HG03196 (cell line): ENCODE results near the gene ABHD17A.

Source experiments
- ATAC-seq: cut with Tn5 transposase; IDR thresholded peaks from one replicate; pipeline ENCODE4 v1.9.1; 2021; ENCODE audit not compliant: unreplicated experiment

The ABHD17A gene

DNA sequence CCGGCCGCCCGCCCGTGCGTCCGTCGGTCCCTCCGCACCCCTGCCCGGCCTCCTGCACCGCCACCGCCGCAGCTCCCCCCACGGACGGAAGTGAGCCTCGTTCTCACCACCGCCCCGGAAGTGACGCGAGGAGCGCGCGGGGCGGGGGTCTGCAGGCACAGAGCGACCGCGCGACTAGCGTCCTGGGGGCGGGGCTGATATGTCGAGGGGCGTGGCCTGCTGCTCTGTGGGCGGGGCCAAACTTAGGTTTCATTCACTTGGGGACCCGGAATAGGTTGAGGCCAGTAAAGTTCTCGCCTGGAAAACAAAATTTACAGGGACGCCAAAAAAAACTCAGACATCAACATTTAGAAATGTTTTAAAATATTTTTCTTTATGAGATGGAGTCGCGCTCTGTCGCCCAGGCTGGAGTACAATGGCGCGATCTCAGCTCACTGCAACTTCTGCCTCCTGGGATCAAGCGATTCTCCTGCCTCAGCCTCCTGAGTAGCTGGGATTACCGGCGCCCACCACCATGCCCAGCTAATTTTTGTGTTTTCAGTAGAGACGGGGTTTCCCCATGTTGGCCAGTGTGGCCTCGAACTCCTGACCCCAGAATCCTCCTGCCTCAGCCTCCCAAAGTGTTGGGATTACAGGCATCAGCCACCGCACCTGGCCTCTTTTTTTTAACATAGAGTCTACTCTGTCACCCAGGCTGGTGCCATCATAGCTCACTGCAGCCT is at the start of gene ABHD17A:
ABHD17A (minus strand) TSS at position 99 of the 722 bp plus-strand sequence. CDS start 3,930 bp downstream, outside the sequence.
- ATAC-seq, result peak; percentile 73

DNA sequence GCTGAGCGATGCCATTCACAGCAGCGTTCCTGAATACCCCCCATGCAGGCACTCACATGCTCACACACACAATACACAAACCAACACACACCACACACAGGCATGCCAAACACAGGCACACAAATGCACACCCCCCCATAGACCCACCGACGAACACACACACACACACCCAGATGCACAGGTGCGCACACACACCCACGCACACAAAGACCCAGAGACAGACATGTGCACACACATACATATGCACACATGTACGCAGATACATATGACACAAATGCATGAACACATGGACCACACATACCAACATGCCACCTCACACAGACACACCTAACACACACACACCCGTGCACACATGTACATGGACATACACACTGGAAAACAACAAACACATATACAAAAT is 48.6 kb upstream of the ABHD17A start:
- no peak for ATAC-seq

DNA sequence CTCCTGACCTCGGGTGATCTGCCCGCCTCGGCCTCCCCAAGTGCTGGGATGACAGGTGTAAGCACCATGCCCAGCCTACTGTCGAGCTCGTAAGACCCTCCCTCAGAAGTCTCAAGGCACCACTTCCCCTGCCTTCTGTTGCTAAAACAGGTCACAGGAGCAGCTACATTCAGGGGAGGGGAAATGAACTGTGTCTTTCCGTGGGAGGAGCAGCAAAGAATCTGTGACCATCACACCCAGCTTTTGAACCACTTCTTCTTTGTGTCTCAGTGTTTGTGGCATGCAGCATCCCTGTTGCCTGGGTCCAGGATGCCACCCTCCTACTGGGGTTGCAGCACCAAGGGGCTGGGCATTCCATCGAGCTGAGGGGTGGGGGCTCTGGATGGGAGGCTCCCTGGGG is 47.9 kb upstream of the ABHD17A start:
- ATAC-seq, result no peak

DNA sequence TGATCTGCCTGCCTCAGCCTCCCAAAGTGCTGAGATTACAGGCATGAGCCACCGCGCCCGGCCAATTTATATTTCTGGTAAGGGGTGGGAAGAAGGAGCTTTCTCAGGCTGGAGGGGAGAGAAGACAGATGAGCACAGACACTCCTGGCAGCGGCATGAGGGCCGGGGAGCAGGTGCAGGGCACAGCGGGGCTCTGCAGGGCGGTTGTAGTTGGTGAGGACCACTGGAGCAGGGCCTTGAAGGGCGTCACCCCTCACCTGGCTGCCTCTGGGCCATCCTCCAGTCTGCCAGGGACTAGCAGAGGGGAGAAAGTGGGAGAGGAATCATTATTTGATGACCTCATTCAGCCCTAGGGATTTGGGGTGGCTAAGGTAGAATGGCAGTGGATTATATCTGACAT is 47.1 kb upstream of the ABHD17A start:
- no peak for ATAC-seq

DNA sequence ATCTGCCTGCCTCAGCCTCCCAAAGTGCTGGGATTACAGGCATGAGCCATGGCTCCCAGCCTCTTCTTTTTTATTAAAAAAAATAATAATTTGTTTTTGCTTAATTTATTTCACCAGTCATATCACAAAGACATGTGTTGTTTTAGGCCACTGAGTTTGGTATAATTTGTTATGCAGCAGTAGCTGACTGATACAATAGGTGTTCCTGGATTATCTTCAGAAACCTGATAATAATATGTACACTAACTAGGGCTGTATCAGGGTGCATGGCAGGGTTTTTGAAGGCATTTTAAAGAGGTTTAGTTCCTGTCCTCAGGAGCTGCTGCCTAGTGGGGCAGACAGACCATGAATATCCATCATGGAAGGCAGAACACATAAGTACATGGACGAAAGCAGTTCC is 46.1 kb upstream of the ABHD17A start:
- ATAC-seq, result no peak

DNA sequence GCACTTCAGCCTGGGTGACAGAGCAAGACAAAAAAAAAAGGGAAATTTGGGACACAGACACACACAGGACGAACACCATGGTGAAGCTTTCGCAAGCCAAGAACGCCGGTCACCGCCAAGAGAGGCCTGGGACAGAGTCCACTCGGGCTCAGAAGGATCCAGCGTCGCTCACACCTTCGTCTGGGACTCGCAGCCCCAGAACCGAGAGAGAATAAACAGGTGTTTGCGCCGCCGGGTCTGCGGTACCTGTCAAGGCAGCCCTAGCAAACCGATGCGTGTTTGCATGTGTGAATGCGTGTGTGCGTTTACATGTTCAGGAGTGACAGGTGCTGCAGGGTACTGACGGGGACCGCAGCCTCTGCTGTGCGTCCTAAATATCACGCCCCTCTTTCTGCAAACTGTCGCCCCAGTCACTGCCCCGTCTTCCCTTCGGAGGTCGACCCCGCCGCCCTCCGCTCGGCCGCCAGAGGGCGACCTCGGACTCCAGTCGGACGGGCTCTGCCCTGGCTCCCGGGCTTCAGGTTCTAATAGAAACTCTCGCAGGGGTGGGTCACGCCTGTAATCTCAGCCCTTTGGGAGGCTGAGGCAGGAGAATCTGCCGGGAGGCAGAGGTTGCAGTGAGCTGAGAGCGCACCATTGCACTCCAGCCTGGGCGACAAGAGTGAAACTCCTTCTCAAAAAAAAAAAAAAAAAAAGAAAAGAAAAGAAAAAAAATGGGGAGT is 43.9 kb upstream of the ABHD17A start:
- ATAC-seq, result peak; percentile 56

DNA sequence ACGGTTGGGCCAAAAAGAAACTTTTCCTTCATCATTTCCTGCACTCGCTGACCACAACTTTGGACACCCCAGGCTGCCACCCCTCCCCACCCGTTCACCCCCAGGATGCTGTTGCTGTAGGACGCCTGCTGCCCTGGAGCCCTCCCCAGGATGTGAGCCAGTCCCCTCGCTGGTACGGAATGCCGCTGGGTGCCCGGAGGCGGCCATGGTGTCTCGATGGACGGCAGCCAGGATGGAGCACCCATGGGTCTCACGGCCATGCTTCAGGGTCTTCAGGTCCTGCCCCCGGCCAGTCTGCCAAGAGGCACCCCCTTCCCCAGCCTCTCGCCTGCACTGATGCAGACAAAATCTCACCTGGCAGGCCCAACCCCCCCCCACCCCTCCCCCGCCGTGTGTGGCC is 40.2 kb upstream of the ABHD17A start:
- no peak for ATAC-seq

DNA sequence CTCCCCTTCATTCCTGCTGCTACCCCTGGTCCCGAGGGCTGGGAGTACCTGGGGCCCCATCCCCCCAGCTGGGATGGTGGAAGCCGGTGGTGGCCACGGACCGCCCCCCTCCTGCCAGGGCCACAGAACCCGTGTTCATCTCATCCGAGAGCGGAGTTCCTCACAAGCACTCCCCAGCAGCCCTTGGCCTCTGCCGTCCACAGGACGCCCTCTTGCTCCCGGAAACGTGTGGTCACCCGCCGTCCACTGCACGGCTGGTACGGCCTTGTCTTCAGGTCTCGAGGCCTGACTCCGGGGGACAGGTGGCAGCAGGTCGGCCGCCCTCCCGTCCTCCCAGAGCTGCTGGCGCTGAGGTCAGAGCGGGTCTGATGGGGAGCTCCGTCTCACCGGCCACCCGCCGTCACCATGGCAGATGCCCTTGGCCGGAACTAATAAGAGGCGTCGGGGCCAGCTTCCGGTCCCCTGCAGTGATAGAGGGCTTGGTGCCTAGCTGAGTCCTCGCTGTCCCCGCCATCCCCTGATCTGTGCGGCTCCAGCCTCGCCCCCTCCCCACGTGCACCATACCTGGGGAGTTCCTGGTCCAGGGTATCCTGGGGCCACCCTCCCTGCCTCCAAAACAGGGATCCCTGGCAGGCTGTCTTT is 39.1 kb upstream of the ABHD17A start:
- ATAC-seq, result no peak

DNA sequence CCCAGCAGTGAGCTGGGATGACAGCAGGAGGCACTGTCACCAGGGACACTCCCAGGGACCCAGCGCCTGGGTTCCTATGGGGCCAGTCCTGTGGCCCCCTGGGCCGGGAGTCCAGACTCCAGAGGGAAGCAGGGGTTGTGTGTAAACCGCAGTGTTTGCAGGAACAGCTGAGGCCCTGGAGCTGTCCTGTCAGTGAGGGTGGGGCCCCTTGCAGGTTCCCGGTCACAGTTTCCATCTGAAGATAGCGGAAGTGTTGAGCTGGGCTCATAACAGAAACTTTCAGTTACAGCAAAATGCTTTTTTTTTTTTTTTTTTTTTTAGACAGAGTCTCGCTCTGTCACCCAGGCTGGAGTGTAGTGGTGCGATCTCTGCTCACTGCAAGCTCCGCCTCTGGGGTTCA is 38.0 kb upstream of the ABHD17A start:
- ATAC-seq, result no peak

DNA sequence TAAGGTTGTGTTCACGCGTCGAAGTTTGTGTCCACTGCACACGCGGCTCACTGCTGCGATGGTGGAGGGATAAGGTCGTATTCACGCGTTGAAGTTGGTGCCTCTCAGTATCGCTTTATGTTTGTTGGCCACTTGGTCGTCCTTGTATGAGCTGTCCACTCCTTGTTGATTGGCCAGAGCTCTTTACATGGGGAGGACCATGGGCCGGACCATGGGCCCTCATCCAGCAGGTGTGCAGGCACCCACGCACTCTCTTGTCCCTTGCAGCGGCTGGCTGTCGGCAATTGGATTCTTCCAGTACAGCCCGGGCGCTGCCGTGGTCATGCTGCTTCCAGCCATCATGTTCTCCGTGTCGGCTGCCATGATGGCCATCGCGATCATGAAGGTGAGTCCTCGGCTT is 37.5 kb upstream of the ABHD17A start:
- no peak for ATAC-seq

DNA sequence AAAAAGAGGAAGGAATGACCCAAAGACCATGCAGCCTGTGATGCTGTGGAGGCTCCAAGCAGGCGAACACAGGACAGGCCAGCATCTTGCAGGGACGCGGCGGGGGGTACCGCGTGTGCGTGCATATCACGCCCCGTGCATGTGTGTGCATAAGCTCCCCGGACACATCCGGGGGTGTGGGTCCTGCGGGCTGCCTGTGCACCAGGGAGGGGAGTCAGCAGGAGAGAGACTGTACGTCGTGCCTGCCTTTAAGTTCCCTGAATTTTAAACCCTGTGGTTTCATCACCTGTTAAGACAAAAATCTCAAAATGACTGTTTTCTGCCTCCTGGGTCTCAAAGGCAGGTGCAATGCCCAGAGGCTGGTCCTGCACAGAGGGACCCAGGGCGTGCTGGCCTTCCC is 36.5 kb upstream of the ABHD17A start:
- ATAC-seq, result no peak

DNA sequence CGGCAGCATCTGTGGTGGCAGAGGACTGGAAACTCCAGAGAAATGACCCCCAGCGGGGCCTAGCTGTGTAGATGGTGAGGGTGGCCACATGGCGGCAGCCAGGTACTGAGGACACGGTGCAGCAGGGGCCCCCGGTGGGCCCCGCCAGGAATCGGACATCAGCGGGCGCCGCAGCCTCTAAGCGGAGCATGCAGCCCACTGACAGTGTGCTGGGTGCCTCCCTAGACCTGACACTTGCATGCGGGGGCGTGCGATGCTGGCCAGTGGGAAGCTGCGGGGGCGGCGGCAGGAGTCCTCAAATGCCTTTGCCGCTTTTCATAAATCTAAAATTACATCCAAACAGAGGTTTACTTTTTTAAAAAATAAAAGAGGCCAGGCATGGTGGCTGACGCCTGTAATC is 36.0 kb upstream of the ABHD17A start:
- ATAC-seq, result no peak

DNA sequence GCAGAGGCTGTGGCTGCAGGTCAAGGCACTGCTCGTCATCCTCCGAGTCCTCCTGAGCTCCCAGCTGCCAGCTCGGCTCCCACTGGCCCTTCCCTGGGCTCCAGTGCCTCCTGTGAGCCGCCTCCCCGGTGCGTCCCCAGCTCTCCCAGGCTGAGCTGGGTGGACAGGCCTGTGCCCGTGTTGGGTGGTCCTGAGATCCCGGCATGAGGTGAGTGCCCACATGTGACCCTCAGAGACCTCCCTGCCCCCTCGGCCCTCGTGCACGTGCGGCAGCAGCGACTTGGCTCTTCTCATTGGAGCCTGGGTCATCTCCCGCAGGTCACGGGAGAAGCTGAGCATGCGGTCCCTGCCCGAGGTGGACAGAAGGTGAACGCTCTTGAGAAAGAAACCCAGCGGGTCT is 35.3 kb upstream of the ABHD17A start:
- ATAC-seq, result no peak

DNA sequence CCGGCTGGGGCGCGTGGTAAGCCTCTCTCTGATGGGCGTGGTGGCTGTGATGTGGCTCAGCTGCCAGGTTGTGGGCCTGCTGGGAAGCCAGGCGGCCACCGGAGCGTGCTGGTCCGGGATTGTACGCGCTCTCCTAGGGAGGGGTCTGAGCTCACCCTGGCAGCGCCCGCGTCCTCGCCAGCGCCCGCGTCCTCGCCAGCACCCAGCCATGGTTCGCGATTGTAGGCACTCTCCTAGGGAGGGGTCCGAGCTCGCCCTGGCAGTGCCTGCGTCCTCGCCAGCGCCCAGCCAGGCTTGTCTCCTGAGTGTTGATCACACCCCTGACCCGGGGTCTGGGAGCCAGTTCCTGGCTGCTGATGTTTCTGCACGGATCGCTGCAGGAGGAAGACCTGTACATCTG is 33.7 kb upstream of the ABHD17A start:
- no peak for ATAC-seq

DNA sequence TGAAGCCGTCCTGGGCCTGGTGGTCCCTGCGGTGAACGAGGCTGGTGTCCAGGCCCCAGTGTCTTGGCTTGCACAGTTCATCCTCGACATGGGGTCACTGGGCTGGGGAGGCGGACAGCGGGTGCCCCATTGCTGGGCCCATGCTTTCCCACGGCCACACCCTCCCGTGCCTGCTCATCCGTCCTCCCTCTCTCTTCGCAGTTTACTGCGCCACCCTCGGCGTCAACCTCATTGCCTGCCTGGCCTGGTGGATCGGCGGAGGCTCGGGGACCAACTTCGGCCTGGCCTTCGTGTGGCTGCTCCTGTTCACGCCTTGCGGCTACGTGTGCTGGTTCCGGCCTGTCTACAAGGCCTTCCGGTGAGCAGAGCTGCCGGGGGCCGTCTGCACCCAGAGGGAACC is 32.6 kb upstream of the ABHD17A start:
- ATAC-seq, result no peak

DNA sequence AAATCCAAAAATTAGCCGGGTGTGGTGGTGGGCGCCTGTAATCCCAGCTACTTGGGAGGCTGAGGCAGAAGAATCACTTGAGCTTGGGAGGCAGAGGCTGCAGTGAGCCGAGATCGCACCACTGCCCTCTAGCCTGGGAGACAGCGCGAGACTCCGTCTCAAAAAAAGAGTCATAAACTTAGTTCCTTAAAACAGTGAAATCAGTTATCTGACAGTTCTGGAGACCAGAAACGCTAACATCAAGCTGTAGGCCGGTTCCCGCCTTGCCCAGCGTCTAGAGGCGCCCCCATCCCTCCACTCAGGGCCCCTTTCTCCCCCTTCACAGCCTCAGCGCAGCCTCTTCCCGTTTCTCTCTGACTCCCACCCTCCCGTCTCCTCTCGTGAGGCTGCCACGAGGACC is 31.9 kb upstream of the ABHD17A start:
- ATAC-seq, result no peak

DNA sequence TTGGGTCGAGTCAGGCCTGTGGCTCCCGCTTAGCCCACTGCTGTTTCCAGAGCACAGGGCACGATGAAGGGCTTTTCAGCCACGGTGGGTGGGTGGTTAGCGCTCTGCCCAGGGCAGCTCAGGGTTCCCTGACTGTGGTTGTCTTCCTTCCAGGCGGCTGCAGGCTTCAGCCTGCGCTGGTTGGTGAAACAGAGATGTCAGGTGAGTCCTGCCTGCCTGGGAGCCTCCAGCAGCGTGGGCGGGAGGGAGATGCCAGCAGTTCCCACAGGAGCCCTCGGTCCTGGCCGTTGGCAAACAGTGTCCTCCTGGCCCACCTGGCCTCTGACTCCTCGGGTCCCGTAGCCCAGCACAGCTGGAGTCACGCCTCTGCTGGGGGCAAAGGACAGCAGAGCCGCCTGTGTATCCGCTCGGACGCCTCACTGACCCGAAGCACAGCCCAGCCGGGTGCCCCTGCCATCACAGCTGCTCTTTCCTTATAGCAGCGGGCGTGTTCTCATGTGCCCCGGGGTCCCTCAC is 29.6 kb upstream of the ABHD17A start:
- no peak for ATAC-seq

DNA sequence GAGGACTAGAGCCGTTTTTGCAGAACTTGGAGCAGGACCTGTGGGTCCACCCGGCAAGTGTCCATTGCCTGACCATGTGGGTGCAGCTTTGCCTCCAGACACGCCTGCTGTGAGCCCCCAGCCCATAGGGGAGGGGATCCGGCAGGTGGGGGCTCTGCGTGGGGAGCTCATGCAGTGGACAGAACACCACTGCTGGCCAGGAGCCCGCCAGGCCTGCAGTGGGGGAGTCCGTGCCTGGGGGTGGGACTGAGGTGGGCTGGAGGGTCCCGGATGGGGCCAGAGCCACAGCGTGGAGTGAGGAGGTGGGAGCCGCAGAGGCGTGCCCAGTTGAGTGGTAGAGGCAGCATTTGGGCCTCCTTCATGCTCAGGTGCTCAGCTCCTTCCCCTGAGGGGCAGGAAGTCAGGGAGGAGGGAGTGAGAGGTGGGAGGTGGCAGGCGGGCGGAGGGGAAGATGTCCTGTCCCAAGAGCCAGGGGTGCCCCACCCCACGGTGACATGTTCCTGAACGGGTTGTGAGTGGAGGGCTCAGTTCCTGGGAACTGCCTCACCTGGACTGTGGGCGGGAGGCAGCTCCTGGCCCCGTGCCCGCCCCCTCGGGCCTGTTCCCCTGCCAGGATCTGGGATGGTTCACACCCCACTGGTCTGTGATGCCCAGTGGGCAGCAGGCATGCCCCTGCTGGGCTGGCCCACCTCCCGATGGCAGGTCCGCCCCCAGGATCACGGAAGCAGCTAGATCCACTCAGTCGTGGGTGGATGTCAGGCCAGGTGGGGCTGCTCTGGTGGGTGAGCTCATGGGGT is 28.7 kb upstream of the ABHD17A start:
- no peak for ATAC-seq

DNA sequence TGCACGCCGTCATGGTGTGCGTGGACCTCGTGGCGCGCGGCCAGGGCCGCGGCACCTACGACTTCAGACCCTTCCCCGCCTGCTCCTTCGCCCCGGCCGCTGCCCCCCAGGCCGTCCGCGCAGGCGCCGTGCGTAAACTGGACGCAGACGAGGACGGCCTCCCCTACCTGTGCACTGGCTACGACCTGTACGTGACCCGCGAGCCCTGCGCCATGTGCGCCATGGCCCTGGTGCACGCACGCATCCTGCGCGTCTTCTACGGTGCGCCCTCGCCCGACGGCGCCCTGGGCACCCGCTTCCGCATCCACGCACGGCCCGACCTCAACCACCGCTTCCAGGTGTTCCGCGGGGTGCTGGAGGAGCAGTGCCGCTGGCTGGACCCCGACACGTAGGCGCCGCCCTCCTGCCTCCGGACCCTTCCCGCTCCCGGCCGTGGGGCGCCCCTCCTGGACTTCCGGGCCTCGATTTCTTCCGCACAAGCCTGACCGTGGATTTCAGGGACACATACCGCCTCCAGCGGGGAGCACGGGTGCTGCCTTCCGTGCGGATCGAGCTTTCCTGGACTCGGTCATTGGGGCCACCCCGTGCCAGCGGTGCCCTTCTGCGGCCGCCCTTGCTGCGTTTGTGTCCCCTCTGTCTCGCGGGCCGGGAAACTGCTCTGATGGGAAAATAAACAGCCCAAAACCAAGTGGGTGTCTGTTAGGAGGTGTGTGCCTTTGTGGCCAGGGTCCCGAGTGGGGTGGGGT is 27.6 kb upstream of the ABHD17A start:
- ATAC-seq, result no peak

DNA sequence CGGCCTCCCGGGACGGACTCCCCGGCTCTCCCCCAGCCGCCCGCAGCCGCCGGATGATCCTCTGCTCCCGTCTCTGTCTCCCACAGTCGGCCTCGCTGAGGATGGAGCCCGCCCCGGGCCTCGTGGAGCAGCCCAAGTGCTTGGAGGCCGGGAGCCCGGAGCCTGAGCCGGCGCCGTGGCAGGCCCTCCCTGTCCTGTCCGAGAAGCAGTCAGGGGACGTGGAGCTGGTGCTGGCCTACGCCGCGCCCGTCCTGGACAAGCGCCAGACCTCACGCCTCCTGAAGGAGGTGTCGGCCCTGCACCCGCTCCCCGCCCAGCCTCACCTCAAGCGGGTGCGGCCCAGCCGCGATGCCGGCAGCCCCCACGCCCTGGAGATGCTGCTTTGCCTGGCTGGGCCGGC is 26.7 kb upstream of the ABHD17A start:
- no peak for ATAC-seq

DNA sequence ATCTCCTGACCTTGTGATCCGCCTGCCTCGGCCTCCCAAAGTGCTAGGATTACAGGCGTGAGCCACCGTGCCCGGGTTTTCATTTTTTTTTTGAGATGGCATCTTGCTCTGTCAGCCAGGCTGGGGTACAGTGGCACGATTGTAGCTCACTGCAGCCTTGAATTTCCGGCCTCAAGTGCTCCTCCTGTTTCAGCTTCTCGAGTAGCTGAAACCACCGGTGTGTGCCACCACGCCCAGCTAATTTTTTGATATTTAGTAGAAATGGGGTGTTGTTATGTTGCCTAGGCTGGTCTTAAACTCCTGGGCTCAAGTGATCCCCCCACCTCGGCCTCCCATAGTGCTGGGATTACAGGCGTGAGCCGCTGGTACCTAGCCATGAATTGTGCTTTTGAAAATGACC is 25.8 kb upstream of the ABHD17A start:
- ATAC-seq, result no peak
